Heart right ventricle (tissue), 16 donors: Measurements from ENCODE around the gene MTCL1. TPM values are rescaled to one million over a fixed set of nuclear protein-coding genes. Genes with fewer than 3 reads are reported as not detected.

ENCODE experiments used
- ATAC-seq, 8 donors: fragments of 200-7000 bp; cut with Tn5 transposase; one replicate each; pipeline ENCODE4 v1.9.1; 2020; ENCODE audit warnings: mild to moderate bottlenecking in 8 of 8, moderate library complexity in 8 of 8, moderate number of reproducible peaks in 1 of 8
- DNase-seq, 2 donors: peaks; one replicate each; pipeline ENCODE4 v3.0.0-alpha.2; 2020
- H3K27ac ChIP-seq, 10 donors: fragments of 200-600 bp; sonication (generic) in 2 of 10; one replicate each; pipeline versions ENCODE4 v1.5.0 to v1.8.0; 2020 to 2022; ENCODE audit warnings: mild to moderate bottlenecking in 3 of 10
- H3K27me3 ChIP-seq, 7 donors: fragments of 200-600 bp; one replicate each; pipeline ENCODE4 v1.8.0; 2021 to 2022; ENCODE audit warnings: mild to moderate bottlenecking in 2 of 7
- H3K36me3 ChIP-seq, 9 donors: fragments of 200-600 bp; sonication (generic) in 1 of 9; one replicate each; pipeline versions ENCODE4 v1.5.0 to v1.8.0; 2020 to 2022; ENCODE audit warnings: mild to moderate bottlenecking in 2 of 9
- H3K4me1 ChIP-seq, 9 donors: fragments of 200-600 bp; sonication (generic) in 1 of 9; one replicate each; pipeline versions ENCODE4 v1.5.0 to v1.8.0; 2020 to 2022; ENCODE audit warnings: mild to moderate bottlenecking in 4 of 9
- H3K4me3 ChIP-seq, 10 donors: fragments of 200-600 bp; sonication (generic) in 2 of 10; one replicate each; pipeline versions ENCODE4 v1.5.0 to v1.8.0; 2020 to 2022; ENCODE audit warnings: mild to moderate bottlenecking in 7 of 10, moderate library complexity in 2 of 10
- H3K9me3 ChIP-seq, 11 donors: fragments of 200-600 bp in 10 of 11; sonication (generic) in 2 of 11; one replicate each; pipeline versions ENCODE4 v1.5.0 to v1.8.0; 2013 to 2022; ENCODE audit warnings: mild to moderate bottlenecking in 2 of 11, control low read depth in 1 of 11, moderate library complexity in 1 of 11
- CTCF ChIP-seq, 9 donors: fragments of 200-600 bp; sonication (generic) in 2 of 9; IDR thresholded peaks; one replicate each; pipeline versions ENCODE4 v1.5.0 to v1.8.0; 2021 to 2022; ENCODE audit warnings: antibody characterized with exemption in 9 of 9, mild to moderate bottlenecking in 5 of 9, moderate library complexity in 1 of 9
- WGBS, 2 donors: extraction: QIAGEN DNeasy Blood & Tissue Kit; methylation state at CpG; one replicate each; pipeline ENCODE4 v1.1.7; 2013; ENCODE audit warnings: inconsistent platforms in 1 of 2; 5-methylcytosine and 5-hydroxymethylcytosine counted together
- intact Hi-C, 10 donors: fragments of 100-400 bp; cut with DNase I; formaldehyde crosslinking; loops; one replicate each; pipeline versions ENCODE4 v1.11.1 to v1.14.2; 2022
- polyA plus RNA-seq, 2 donors: library from polyadenylated mRNA; stranded (reverse); fragments of 200-250 nt; gene quantifications; one replicate each; pipeline ENCODE4 v1.2.3, GENCODE V29; 2013
- total RNA-seq, 10 donors: library from RNA; stranded (reverse); fragmentation: NEBNext Ultra II Directional in 3 of 10; extraction: Animal tissue kit (Norgen Biotek cat#: 25700) in 3 of 10; gene quantifications; one replicate each; pipeline versions ENCODE4 v1.2.1 to v1.2.4, GENCODE V29; 2021 to 2023
- donor health status: Arrhythmogenic right ventricular cardiomyopathy.
- donor health status: ischemic (EF 13 %, LVEDD 7.1; RV severe dilation, severe dysfunction).
- donor health status: healthy with polysubstance abuse.
- donor health status: DM: no; HTN: yes; CAD: no.
- donor health status: DM: no; HTN: no; CAD: no.
- donor health status: ischemic (EF 25% LVEDD 6.9; RV normal size, moderate dysfunction).
- donor health status: ischemic (EF 25% LVEDD 5.7; RV mildly dilated, moderate dysfunction).
- donor health status: healthy.
- donor health status: DM: yes; HTN: yes; CAD: no.
- donor health status: Ischemic cardiomyopathy.
- donor health status: ischemic (EF 35%, LVEDD 5.7; RV mildly dilated, moderate dysfunction).
- donor health status: nonischemic (EF 11% LVEDD 7.7; RV severe dilation, severe dysfunction).
- donor health status: DM: yes; HTN: yes; CAD: no.
- donor health status: PGD.
- donor health status: ischemic (EF 29% LVEDD 5.4; RV normal size, mild dysfunction).
- donor health status: nonischemic (EF 23%, LVEDD 6.1; RV moderate dilation, normal function).

MTCL1 gene
- total and polyA plus RNA-seq, 12 donors: 1.9 to 17.2 (median 8.8) TPM

- ATAC-seq: peak in 3 of 8 donors; percentile 18 to 49 (median 23)
- 94 to 97% methylated on average over 6 of the region's 6 CpGs for WGBS, 2 donors
- intact Hi-C loops: loop anchor here in 1 of 10 donors (10.0 kb wide), 1 partner anchor 59 kb away; no protein-coding TSS in a partner anchor
- no peak for TF ChIP-seq CTCF (IDR thresholded peaks at IDR 0.05)
- Histone ChIP-seq H3K27ac (no peak overlapping the region), H3K36me3 (peaks cover 0 to 7% (median 0%) of the 10 kb centered on the region in 9 donors), H3K27me3 (no peaks in the 10 kb centered on the region), H3K4me1 (peaks cover 0 to 27% (median 0%) of the 10 kb centered on the region in 9 donors), H3K9me3 (no peaks in the 10 kb centered on the region), H3K4me3 (no peak overlapping the region)
- DNase-seq: no peak
Observed at GRCh38 chr18:8806100-8806797, 100.9 kb downstream of the MTCL1 start.

GRCh38 chr18:8806798-8807487 is 101.6 kb downstream of the MTCL1 start:
- Histone ChIP-seq H3K4me3 (no peak overlapping the region), H3K9me3 (no peaks in the 10 kb centered on the region), H3K4me1 (peaks cover 0 to 27% (median 0%) of the 10 kb centered on the region in 9 donors), H3K27ac (no peak overlapping the region), H3K36me3 (peaks cover 0 to 7% (median 0%) of the 10 kb centered on the region in 9 donors), H3K27me3 (no peaks in the 10 kb centered on the region)
- 89 to 92% methylated on average over 19 of the region's 19 CpGs for WGBS, 2 donors
- TF ChIP-seq CTCF (IDR thresholded peaks at IDR 0.05): no peak
- DNase-seq (no peak), ATAC-seq (peak in 3 of 8 donors; percentile 38 to 51 (median 46))
- intact Hi-C loops: loop anchor here in 1 of 10 donors (10.0 kb wide), 1 partner anchor 58 kb away; no protein-coding TSS in a partner anchor

DNA sequence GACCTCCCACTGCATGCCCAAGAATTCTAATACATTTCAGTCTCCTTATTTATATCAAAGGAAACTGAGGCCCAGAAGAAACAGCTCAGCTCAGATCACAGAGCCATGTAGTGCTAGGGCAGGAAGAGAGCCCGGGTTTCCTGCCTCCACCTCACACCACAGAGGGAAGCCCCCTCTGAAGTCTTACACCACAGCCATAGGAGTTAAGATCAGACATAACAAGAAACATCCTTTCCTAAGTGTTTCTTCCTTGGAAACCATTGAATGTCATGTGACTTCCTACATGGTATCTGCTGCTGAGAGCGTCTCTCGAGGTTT is 102.1 kb downstream of the MTCL1 start:
- ATAC-seq (no peak), DNase-seq (no peak)
- no peak for TF ChIP-seq CTCF (IDR thresholded peaks at IDR 0.05)
- intact Hi-C loops: loop anchor here in 1 of 10 donors (10.0 kb wide), 1 partner anchor 57 kb away; no protein-coding TSS in a partner anchor
- WGBS, 2 donors: 50 to 62% methylated on average over 3 of the region's 3 CpGs
- H3K4me3 ChIP-seq: no peak overlapping the region
- H3K9me3 ChIP-seq: no peaks in the 10 kb centered on the region
- no peak overlapping the region for H3K27ac ChIP-seq
- no peaks in the 10 kb centered on the region for H3K27me3 ChIP-seq
- H3K36me3 ChIP-seq: peaks cover 0 to 7% (median 0%) of the 10 kb centered on the region in 9 donors
- peaks cover 0 to 27% (median 0%) of the 10 kb centered on the region in 9 donors for H3K4me1 ChIP-seq

- Histone ChIP-seq H3K4me3 (no peak overlapping the region), H3K4me1 (peaks cover 0 to 27% (median 0%) of the 10 kb centered on the region in 9 donors), H3K9me3 (no peaks in the 10 kb centered on the region), H3K27ac (no peak overlapping the region), H3K27me3 (no peaks in the 10 kb centered on the region), H3K36me3 (peaks cover 0 to 7% (median 0%) of the 10 kb centered on the region in 9 donors)
- ATAC-seq (no peak), DNase-seq (no peak)
- no peak for TF ChIP-seq CTCF (IDR thresholded peaks at IDR 0.05)
- intact Hi-C loops: loop anchor here in 1 of 10 donors (10.0 kb wide), 1 partner anchor 57 kb away; no protein-coding TSS in a partner anchor
- WGBS, 2 donors: 72 to 79% methylated on average over 6 of the region's 6 CpGs
Observed at GRCh38 chr18:8808001-8808400, 102.6 kb downstream of the MTCL1 start.
